Activated CD8-positive, alpha-beta memory T cell treated with anti-CD3 and anti-CD28 coated beads, Interleukin-2, amount 50 U/mL, for 4 hours (primary cell): ENCODE results near the gene NDUFB10.

Experiments used
- DNase-seq: peaks from one replicate; pipeline ENCODE4 v3.0.0-alpha.2; 2020

The NDUFB10 gene

DNA sequence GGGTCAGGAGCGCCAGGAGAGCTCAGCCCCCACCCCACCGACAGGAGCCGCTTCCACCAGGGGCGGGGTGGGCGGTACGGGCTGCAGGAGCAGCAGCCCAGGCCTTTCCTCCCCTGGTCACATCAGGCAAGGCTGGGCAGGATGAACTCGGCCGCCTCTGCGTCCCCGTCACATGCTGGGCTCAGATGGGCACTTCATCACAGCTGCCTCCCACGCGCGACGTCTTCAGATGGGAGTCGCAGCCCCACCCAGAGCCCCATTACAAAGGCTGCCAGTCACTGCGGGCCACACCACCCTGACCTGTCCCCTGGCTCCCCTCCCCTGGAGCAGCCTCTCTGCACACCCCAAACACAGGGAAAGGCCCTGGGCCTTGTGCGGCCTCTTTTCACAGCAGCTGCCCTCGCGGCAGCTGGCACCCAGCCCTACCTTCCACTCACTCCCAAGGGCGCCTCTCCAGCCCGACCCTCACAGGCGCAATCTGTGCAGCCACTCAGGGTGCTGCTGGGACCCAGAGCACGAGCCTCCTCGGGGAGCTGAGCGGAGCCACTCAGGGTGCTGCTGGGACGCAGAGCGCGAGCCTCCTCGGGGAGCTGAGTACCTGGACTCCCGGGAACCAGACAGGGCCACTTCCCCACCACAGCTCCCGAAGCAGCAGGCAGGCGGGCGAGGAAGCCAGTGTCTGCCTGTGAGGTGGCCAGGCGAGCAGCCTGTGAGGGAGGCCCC lies 45.6 kb downstream of the NDUFB10 start:
- DNase-seq: no peak

DNA sequence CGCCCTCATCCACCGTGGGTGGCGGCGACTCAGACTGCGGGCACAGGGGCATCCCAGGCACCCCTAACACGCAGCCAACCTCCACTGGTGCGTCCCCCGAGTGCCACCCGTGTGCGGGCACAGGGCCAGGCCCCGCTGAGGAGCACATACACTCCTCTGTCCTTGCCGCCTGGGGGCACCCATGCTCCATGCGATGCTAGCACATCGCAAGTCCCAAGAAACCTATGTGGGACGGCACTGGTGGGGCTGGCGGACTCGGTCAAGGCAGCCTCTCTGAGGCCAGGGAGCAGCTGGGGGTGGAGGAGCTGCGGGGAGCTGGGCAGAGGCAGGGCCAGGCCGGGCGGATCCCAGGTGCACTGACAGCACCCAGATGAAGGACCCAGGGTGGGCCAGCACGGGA lies 46.3 kb downstream of the NDUFB10 start:
- no peak for DNase-seq

DNA sequence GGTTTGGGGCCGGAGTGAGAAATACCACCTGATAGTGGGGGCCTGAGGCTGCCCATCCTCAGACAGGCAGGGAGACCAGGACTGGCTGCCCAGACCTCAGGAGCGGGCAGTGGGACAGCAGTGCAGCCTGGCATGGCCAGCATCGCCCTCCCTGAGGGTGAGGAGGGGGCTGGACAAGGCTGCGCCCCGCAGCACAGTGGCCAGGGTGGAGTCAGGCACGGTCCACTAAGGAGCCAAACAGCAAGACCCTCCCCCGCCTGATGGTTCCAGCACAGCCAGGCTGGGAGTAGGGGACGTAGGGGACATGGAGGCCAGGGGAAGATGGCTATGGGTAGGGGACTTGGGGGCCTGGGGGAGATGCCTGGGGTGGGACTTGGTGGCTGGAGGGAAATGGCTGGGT lies 47.0 kb downstream of the NDUFB10 start:
- DNase-seq: no peak

DNA sequence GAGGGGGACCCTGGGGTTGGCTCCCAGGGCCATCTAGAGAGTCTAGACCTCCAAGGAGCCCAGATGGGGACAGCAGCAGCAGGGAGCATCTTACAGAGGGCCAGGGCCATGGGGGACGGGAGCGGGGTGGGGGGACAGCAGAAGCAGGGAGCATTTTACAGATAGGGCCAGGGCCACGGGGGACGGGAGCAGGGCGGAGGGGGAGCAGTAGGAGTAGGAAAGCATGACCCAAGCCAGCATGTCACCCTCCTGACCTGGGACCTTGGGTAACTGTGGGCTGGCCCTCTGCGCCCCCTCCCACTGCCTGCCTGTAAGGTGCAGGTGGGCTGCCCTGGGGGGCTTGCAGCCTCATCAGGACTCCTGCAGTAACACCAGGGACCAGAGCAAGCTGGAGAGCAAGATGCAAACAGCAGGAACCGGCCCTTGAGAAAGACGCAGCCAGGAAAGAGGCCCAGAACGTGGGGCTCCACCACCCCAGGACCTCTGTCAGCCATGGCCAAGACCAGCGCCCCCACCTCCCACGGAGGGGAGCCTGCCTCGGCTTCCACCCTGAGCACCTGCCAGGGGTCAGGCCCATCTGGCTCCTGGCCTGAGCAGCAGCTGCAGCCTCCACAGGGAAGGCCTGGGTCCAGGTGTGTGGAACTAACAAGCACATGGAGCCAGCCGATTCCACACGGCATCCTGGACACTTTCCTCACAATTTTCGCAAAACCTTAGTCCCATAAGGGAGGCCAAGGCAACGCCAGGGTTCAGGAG lies 47.9 kb downstream of the NDUFB10 start:
- DNase-seq: no peak

DNA sequence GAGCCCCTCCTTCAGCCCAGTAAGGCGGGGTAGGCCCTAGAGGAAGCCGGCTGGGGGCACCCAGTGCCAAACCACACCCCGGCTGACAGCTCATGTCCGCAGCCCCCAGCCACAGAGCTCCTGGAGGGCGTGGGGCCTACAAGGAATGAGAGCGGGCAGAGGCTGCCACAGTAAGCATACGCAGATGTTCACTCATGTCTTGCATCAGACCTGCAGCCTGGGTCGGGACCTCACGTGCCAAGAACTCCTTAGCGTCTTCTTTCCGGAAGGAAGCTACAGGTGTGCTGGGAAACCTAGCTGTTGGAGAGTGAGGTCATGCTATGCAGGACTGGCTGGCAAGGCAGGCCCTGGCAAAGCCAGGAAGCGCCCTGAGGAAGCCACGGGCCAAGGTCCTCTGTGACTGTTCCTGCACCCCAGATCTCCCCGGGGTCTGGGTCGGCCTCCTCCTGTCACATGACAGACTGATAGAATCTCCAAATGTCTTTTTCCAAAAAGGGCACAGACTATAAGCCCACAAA lies 48.7 kb downstream of the NDUFB10 start:
- DNase-seq: no peak

DNA sequence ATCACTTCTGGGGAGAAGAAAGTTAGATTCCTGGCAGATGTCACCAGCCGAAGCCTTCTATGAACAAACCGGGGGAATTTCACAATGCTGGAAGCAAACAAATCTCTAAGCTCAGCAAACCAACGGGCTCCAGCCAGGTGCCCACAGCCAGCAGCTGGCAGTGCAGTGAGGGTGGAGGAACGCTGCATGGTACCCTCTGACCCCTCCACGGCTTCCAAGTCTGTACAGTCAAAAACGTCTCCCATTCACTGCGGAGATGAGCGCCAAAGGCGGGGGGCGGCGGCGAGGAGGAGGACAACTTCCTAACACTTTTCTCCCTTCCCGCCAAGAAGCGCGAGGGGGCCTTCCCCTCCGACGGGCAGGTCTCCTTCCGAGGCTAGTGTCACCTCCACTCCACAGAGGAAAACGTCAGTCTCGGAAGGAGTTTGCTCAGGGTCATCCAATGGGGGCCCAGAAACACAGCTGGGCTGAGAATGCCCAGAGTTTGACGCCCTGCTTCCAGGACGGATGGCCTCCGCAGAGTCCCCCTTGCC lies 49.4 kb downstream of the NDUFB10 start:
- DNase-seq: no peak

DNA sequence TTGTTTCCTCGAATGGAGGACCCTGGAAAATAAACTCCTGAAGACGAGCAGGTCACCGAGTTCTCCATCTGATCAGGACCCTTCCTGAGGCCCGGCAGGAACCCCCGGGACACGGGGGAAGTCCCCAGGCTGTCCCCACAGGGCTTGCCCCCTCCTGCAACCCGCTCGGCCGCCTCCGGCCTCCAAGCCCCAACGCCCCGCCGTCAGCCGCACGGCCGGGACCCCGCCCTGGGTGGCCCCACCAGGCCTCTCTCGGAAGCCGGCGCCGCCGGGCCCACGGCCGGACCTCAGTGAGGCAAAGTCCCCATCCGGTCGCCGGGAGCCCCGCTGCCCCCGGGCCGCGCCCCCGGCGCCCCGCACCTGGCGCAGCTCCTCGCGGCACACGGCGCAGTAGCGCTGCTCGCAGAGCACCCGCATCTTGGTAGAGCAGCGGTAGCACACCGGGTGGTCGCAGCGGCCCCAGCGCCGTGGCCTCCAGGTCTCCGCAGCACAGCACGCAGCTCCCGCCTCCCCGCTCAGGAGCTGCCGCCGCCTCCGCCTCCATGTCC lies 49.9 kb downstream of the NDUFB10 start:
- DNase-seq: no peak

DNA sequence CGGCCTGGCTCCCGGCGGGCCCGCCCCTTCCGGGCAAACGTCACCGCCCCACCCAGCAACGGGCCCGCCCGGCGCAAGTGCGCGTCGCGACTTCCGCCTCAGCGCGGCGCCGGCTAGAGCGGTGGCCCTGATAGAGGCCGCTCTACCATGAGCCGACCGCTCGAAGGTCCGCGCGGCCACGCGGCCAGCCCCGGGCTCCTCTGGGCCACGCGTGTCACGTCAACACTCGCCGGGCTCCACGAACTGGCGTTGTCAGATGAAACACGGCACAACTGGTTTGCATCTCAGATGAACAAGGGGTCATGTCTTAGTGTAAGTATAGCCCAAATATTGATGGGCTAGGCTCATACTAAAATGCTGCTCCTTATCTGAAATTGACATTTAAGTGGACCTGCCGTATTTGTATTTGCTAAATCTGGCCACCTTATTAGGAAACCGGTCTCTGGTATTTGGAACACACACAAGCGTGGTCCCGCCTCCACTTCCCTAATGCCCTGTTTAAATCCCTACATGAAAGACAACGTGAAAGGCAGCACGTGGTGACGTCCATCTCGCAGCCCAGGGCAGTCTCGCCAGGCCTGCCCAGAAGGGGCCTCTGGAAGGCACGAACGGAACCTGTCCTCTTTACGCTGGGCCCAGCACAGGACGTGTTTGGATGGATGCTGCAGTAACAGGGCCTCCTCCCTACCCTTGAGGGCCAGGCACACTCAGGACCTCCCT lies 50.6 kb downstream of the NDUFB10 start, which contains the start of gene ZNF598:
TSS of gene ZNF598 (minus strand) at position 31 of the 720 bp plus-strand sequence.
- peak; percentile 80 for DNase-seq
